Kidney epithelial cell (primary cell): ENCODE results near the gene THSD4. TPM values are rescaled to one million over a fixed set of nuclear protein-coding genes. Genes with fewer than 3 reads are reported as not detected.
A peak's percentile ranks its signal among the peaks of the same experiment; 100 is the strongest.

Experiments
- DNase-seq: peaks from one replicate; pipeline ENCODE4 v3.0.0-alpha.2; 2010; ENCODE audit warnings: low read depth
- H3K27me3 ChIP-seq: 2 replicates; pipeline ENCODE4 v1.6.0; 2011; ENCODE audit warnings: low read length; ENCODE audit not compliant: control insufficient read depth, insufficient read depth
- H3K36me3 ChIP-seq: 2 replicates; pipeline ENCODE4 v1.5.1; 2011; ENCODE audit warnings: low read length; ENCODE audit not compliant: control insufficient read depth, insufficient read depth
- H3K4me3 ChIP-seq: 2 replicates; pipeline ENCODE4 v1.5.1; 2011; ENCODE audit warnings: low read depth, mild to moderate bottlenecking, control low read depth, low read length
- CTCF ChIP-seq: IDR thresholded peaks from 2 replicates; pipeline ENCODE4 v1.5.1; 2011; ENCODE audit warnings: mild to moderate bottlenecking, moderate library complexity, low read length, control low read depth, inconsistent platforms; ENCODE audit not compliant: insufficient read depth, poor library complexity, severe bottlenecking
- total RNA-seq: library from RNA; depleted of rRNA; stranded (reverse); fragments of >200 nt; gene quantifications from 2 replicates; pipeline ENCODE4 v1.2.3, GENCODE V29; 2015

Gene THSD4
- total RNA-seq, 1 donor from 2014 or later = 17.7 TPM

- no peak for TF ChIP-seq CTCF
- DNase-seq = no peak
- no peak overlapping the region for H3K4me3 ChIP-seq
- H3K36me3 ChIP-seq = no peaks in the 10 kb centered on the region
- no peaks in the 10 kb centered on the region for H3K27me3 ChIP-seq
Measured at GRCh38 chr15:71078506-71079207, 36.6 kb upstream of the THSD4 start.

- TF ChIP-seq CTCF = no peak
- no peak overlapping the region for H3K4me3 ChIP-seq
- H3K36me3 ChIP-seq = no peaks in the 10 kb centered on the region
- no peaks in the 10 kb centered on the region for H3K27me3 ChIP-seq
- peak; percentile 54 for DNase-seq
Measured at GRCh38 chr15:71079208-71080044, 35.8 kb upstream of the THSD4 start.

DNA sequence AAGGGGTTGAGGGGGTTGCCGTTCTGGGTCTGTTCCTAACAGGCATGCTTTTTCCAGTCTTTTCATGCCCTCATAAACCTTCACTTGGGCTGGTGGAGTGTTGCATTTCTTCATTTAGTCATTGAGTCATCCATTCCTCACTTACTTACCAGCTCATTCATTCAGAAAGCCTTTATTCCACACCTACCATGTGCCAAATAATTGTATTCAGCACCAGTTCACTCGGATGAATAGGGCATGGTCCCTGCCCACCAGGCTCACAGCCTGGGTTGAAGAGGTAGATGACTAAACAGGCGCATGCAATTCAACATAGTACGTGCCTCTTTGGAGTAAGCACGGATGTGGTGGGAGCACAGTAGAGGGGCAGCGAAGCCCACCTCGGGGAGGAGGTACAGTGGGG lies 35.1 kb upstream of the THSD4 start:
- H3K27me3 ChIP-seq = no peaks in the 10 kb centered on the region
- no peaks in the 10 kb centered on the region for H3K36me3 ChIP-seq
- H3K4me3 ChIP-seq = no peak overlapping the region
- no peak for DNase-seq
- no peak for TF ChIP-seq CTCF

DNA sequence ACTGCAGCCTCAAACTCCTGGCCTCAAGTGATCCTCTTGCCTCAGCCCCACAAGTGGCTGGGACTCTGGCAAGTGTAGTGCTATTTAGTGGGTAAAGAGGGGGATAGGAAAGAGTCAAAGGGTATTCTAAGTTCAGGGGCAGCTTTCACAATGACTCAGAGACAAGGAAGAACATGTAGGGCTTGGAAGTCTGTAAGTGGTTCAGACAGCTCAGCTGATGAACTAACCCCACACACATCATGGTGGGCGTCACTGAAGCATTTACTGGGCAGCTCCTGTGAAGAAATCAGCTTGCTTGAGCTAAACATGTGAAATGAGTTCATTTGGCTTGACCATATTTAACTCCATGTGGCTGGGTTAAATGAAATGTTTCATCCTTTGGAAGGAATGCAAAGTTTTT lies 34.6 kb upstream of the THSD4 start:
- no peak for DNase-seq
- H3K36me3 ChIP-seq = no peaks in the 10 kb centered on the region
- H3K27me3 ChIP-seq = no peaks in the 10 kb centered on the region
- H3K4me3 ChIP-seq = no peak overlapping the region
- TF ChIP-seq CTCF = no peak

DNA sequence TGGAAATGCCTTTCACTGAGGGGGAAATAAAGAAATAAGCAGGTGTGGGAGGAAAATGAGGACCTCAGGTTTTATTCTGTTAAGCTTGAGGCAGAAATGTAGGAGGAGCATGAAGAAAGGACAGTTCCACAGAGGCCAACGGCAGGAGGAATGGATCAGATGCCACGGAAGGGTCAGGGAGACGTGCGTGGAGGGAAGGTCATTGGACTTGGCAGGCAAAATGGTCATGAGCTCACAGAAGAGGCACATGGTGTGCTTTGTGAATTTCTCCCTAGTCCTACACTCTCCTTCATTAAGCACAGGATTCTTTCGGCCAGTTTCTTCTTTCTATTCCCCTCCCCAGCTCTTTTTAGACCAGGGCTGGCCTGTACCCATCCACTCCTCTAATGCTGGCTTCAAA lies 32.5 kb upstream of the THSD4 start:
- TF ChIP-seq CTCF = no peak
- no peak for DNase-seq
- H3K4me3 ChIP-seq = no peak overlapping the region
- H3K36me3 ChIP-seq = no peaks in the 10 kb centered on the region
- H3K27me3 ChIP-seq = no peaks in the 10 kb centered on the region
